GOT3 (cell line): Measurements from ENCODE around the gene RFPL3.
"Not testable (repeated sequence)": the region's sequence is repeated elsewhere in the genome, so short reads cannot be mapped to it uniquely, and the experiment has no call there.

Source experiments
- DNase-seq: peaks from one replicate; lab custom pipeline; 2025; ENCODE audit warnings: mixed read lengths; lab: John Stamatoyannopoulos, UW

The RFPL3 gene

GRCh38 chr22:32331236-32331917 lies 26.3 kb upstream of the RFPL3 start:
- no peak for DNase-seq

DNA sequence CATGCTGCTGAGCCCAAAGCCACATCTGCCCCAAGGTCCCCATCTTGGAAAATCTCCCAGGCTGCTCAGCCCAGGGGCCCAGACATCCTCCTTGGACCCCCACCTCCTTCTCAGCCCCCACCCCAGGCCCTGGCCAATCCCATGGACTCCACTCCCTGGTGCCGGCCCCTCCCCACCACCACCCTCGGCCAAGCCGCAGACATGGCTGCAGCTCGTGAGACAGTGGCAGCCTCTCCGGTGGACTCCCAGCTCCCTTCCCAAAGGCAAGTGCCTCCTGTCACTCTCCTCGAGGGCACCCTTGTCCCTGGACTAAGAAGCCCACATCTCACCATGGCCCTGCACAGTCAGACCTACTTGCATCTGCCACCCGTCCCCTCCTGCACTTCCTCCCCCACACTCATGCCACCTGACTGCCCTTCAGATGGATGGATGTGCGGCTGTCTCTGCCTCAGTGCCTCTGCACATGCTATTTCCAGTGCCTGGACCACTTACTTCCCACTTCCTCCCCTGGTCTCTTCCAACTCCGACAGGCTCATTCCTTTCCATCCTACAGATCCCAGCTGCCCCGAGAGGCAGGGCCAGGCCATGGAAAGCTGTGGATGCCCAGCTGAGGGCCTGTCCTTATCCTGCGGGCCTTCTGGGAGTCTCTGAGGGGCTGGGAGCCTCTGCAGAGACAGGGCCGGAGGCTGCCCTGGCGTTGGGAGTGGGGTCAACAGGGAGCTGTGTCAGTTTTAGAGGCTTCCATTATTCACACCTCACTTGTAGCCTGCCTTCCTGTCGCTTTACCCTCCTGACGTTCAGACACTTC lies 25.5 kb upstream of the RFPL3 start:
- DNase-seq = no peak

GRCh38 chr22:32333141-32333768 lies 24.4 kb upstream of the RFPL3 start:
- DNase-seq = no peak

DNA sequence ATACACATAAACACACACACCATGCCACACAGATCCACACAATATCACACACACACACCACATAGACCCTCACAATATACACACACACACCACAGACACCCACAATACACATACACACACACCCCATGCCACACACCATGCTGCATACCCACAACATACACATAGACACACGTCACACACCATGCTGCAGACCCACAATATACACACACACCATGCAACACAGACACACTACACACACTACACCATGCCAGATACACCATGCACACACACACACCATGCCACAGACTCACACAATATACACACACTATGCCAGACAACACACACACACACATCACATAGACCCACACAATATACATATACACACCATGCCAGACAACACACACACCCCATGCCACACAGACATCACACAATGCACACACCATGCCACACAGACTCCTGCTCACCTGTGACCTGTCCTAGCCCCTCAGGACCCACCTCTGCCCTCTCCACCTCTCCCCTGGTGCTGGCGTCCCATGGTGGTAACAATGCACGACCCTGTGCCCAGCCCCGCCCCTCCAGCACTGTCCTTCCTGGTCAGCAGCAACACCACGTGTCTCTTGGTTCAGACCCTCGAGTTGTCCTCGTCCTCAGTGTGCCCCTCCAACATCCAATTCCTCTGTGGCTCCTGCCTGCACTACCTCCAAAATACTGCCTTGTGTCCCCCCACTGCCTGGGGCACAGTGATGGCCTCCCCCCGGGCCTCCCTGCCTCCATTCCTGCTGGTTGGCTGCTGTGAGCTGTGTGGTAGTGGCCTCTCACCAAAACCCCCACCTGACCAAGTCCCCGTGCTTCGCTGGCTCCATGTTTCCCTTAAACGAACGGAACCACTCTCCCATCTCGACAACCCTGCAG lies 23.7 kb upstream of the RFPL3 start:
- DNase-seq = no peak

DNA sequence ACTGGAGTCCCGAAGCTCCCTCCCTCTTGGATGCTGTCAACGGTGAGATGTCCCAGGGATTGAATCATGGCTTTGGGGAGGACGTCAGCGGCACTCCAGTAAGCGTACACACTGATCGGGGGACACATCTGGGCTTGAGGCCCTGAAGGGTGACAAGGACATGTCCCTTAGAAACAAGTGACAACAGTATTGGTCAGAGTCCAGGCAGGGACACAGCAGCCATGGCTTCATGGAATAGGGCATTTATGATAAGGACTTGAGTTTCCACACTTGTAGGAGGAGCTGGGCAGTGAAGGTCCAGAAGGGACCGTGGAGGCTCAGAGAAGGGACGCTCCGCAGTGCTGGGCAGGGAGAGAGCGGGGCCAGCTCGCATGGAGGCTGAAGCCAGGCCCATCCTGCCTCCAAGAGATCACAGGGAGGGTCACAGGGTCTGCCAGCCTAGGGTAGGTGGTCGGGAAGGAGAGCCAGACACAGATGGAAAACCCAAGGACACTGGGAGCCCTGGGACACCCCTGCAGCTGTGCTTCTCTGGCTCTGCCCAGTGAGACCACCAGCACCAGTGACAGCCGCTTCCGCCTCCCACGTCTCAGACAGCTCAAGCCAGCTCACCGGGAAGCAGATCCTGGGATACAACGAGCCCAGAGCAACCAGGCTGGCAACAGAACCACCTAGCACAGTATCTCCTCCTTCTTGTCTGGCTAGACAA lies 22.9 kb upstream of the RFPL3 start:
- DNase-seq = no peak

- no peak for DNase-seq
These were observed 22.2 kb upstream of the RFPL3 start for GRCh38 chr22:32335471-32335870.

DNA sequence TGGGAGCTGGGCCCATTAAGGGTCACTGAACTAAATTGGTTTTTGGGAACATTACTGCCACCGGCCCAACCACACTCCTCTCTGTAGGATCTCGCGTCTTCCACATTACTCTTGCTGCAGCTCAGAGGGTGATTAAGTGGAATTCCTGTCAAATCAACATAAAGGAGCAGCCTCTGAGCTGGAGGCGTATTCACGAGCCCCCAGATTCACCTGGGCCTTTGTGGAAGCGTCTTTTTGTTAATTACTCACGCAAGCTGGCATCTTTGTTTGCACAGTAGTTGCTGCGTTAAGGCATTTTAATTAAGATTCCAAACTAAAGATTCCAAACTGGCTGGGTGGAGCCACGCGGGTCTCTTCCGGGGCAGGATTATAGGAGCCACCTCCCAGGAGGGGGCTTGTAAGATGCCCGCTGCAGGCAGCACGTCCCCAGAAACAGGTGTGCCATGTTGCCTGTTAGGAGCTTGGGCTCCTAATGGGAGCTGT lies 21.5 kb upstream of the RFPL3 start:
- DNase-seq = no peak

- DNase-seq = no peak
These were observed 20.8 kb upstream of the RFPL3 start for GRCh38 chr22:32336771-32337424.

GRCh38 chr22:32337425-32337824 lies 20.2 kb upstream of the RFPL3 start:
- not testable (repeated sequence) for DNase-seq

DNA sequence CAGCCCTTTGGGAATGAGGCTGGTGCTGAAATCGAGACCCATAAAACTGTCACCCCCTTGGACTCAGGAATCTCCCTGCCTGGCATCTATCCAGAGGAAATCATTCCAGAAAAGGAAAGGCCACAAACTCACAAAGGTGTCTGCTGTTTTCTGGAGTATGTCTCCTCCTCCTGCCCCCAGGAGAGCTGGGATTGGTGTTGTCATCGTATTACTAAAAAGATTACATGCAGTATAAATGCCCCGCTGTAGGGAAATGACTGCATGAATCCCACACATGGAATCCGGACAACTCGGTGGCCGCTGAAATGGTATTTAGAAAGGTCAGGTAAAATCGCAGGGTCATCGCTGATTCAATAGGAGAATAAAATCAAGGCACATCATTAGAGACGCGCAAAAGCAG lies 18.9 kb upstream of the RFPL3 start:
- no peak for DNase-seq

- no peak for DNase-seq
These were observed 18.3 kb upstream of the RFPL3 start for GRCh38 chr22:32339190-32340012.

DNA sequence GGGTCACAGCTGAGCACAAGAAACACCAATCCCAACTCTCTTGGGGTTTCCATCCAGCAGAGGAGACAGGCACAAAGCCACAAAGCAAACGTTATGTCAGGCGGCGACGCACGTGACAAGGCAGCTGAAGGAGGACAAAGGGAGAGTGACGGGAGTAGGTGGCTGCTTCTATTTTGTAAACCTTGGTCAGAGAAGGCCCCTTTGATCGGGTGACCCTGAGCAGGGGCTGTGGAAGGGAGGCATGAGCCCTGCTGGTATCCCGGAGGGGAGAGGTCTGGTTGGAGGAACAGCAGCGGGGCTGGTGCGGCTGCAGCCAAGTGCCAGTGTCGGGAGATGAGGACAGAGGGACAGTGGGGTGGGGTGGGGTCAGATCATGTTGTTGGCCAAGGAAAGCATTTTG lies 17.3 kb upstream of the RFPL3 start:
- DNase-seq = no peak

- DNase-seq = no peak
These were observed 16.4 kb upstream of the RFPL3 start for GRCh38 chr22:32341122-32341740.

DNA sequence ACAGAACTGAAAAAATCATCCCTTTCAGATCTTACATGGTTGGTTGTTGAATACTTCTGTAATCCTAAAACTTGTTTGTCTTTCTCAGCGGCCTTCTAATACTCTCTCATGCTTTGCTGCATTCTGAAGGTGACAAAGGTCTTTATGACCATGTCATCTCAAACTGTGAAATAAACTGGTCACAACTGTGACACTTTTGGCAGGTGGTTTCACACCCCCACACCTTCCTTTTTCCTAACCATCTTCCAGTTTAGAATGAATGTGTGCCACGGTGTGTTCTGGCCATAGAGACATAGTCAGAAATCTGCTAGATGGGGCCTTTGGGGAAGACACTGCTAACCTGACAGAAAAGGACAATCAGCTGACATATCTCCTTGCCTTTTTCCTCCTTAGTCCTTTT lies 14.7 kb upstream of the RFPL3 start:
- no peak for DNase-seq

DNA sequence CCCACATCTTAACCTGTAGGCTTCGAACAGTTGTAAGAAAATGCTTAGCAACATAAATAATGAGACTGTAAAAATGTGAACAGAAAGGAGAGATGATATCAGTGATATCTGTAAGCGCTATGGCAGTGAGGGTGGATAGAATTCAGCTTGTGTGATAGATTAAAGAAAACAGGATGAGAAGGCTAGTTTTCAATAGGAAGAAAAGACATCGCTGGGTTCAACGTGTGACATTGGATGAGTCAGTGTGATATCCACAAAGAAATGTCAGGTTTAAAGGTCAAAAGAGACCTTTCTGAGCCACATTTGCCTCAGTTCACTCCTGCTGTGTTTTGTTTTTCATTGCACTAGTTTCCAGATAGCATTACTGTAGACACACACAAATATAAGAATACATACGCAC lies 13.7 kb upstream of the RFPL3 start:
- no peak for DNase-seq

DNA sequence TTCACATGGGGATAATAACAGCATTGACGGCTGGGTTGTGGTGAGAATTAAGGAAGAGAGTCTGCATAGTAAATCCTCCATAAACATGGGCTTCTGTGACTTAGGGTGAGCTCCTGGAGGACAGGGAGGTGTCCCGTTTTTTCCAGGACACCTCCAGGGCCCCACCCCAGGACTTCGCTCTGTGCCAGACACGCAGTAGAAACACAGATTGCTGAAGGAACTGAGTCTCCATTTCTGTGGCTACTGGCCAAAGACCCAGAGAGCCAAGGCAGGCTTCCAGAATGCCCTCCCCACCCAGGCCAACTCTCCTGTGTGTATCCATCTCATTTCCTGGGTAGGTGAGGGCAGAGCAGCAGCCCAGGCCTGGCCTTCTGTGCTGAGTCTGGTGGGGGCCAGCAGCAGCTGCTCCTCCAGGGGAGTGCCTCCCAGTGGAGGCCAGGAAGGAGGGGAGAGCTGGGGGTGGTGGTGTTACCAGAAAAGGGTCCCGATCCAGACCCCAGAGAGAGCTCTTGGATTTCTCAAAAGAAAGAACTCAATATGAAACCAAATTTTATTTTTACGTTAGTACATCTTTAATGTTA lies 9.5 kb upstream of the RFPL3 start:
- no peak for DNase-seq

- DNase-seq = not testable (repeated sequence)
These were observed 5.8 kb upstream of the RFPL3 start for GRCh38 chr22:32351875-32352274.

GRCh38 chr22:32352681-32353080 lies 5.0 kb upstream of the RFPL3 start:
- DNase-seq = no peak

DNA sequence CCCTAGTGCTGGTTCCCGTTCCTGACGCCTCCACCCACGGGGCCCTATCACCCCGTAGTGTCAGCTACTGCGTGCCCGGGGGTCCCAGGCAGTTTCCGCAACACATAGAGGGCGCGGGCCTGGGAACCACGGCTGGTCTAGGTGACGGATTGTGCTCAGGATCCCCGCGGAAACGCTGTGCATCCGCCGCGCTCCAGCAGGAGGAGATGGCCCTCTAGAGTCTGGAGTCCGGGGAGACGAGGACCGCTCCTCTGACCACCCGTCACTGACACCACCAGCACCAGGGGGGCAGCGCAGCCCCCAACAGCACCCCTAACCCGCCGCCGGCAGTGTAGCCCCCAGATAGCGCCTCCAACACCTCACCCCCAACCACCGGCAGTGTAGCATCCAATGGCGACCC lies 4.4 kb upstream of the RFPL3 start:
- DNase-seq = no peak
